NT2/D1 (cell line): ENCODE measurements around the gene ARHGEF25.

ENCODE experiments used
- SUZ12 ChIP-seq: IDR thresholded peaks from 2 replicates; pipeline ENCODE4 v1.6.1; 2011; ENCODE audit not compliant: insufficient read length, insufficient read depth; ENCODE audit errors: extremely low read depth
- ZNF274 ChIP-seq: IDR thresholded peaks from 2 replicates; pipeline ENCODE4 v1.6.1; 2011; ENCODE audit warnings: mild to moderate bottlenecking, low read depth, low read length

- no peak for TF ChIP-seq ZNF274
- no peak for TF ChIP-seq SUZ12
Measured at GRCh38 chr12:57618966-57619433, 7.8 kb downstream of the ARHGEF25 start.
